ENCODE results near the gene FARP1.

GRCh38 chr13:98328511-98328910, 185.6 kb downstream of the FARP1 start:
- TF ChIP-seq SMC3 (IDR thresholded peaks at IDR 0.05) (no peak), TP53 (CRISPR knock-in tag; IDR thresholded peaks at IDR 0.05) (no peak)

All from A549 (cell line).